A549 (cell line): ENCODE results near the gene POLD4.

Experiments used
- CTCF ChIP-seq: fragments of >200 bp; sonication (Bioruptor Twin); formaldehyde crosslinking; IDR thresholded peaks from 3 replicates; pipeline ENCODE4 v1.5.1; 2016
- MAX ChIP-seq: IDR thresholded peaks from 2 replicates; pipeline ENCODE4 v1.6.1; 2012
- MAZ ChIP-seq: fragments of 150-350 bp; IDR thresholded peaks from 2 replicates; pipeline ENCODE4 v1.6.1; 2014; ENCODE audit warnings: antibody characterized with exemption, low read depth, low read length, borderline replicate concordance
- NPAS2 ChIP-seq: fragments of 250-450 bp; sonication (Bioruptor Pico); IDR thresholded peaks from 2 replicates; pipeline ENCODE4 v1.8.0; 2022; ENCODE audit warnings: mild to moderate bottlenecking, moderate library complexity, borderline replicate concordance
- POLR2A ChIP-seq: IDR thresholded peaks from 2 replicates; pipeline ENCODE4 v1.6.1; 2012; ENCODE audit warnings: mild to moderate bottlenecking, low read length

DNA sequence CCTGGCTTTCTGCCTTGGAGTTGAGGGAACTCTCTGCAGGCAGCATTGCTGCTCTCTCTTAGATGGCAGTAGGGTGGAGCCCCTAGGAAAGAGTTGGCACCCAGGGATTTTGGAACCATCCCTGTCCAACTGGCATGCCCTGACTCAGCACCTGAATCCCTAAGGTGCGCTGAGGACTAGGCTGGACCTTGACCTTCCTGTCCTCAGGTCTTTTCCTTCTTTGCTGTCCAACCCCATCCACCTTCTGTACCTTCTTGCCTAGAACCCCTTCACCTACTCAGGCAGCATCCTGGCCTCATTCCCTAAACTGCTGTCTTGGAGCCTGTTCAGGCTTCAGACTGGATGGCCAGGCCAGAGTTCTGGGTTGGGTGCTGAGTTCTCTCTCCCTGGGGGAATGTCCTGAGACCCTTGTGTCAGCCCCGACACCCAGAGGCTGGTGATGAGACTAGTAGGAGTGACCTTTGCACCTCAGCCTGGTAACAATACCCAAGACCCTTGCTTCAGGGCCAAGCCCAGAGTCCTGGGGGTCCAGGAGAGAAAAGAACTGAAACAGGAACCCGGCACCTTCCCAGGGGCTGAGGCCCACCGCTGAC lies 2.5 kb upstream of the POLD4 start:
- TF ChIP-seq POLR2A (no peak), CTCF (no peak), NPAS2 (CRISPR knock-in tag) (no peak), MAX (no peak), MAZ (no peak)
